ENCODE data around the gene FBXL17.

GRCh38 chr5:108295578-108296368 is 86.1 kb downstream of the FBXL17 start:
- TF ChIP-seq CTCF (IDR thresholded peaks at IDR 0.05) (no peak), EP300 (IDR thresholded peaks at IDR 0.05) (no peak), POLR2A (IDR thresholded peaks at IDR 0.05; ENCODE audit: low read depth) (no peak), POLR2AphosphoS5 (IDR thresholded peaks at IDR 0.05) (no peak)

All from esophagus muscularis mucosa (tissue), 4 donors.